ENCODE data around the gene GOLGA2.

DNA sequence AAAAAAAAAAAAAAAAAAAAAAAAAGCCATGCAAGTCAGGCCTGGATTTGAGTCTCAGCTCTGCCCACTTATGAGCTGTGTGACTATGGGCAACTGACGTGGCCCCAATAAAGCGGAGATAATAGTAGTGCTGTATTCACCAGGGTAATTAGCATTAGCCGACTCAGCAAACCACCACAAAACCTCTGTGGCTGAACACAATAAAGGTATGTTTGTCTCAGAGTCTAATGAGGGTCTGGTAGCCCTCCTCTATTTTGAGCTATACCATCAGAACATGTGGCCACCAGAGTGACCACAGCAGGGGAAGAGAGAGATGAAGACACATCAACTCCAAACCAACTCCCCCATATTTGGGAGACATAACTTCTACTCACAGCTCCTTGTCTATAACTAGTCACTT, 16.2 kb upstream of the GOLGA2 start:
- TF ChIP-seq POLR2A (IDR thresholded peaks at IDR 0.05; ENCODE audit: low read depth, low read length) (no peak), POLR2AphosphoS5 (IDR thresholded peaks at IDR 0.05; ENCODE audit: low read depth, low read length) (no peak), TAF1 (IDR thresholded peaks at IDR 0.05; ENCODE audit: borderline replicate concordance, low read depth, low read length) (no peak)

All from GM12892 (cell line).